Right renal cortex interstitium (tissue), 3 donors: ENCODE measurements around the gene CRYAA. TPM values are rescaled to one million over a fixed set of nuclear protein-coding genes. Genes with fewer than 3 reads are reported as not detected.

Source experiments
- DNase-seq, 3 donors: peaks; one replicate each; pipeline ENCODE4 v3.0.0-alpha.2; 2013; ENCODE audit warnings: low read depth in 3 of 3, low spot score in 2 of 3
- polyA plus RNA-seq, 3 donors: library from polyadenylated mRNA; unstranded; fragments of 120-200 nt; gene quantifications; one replicate each; pipeline ENCODE4 v1.2.1, GENCODE V29; 2013; ENCODE audit not compliant: insufficient read length in 3 of 3

Gene CRYAA
- polyA plus RNA-seq, 3 donors = 0.14 to 0.47 TPM; not detected in 1

DNA sequence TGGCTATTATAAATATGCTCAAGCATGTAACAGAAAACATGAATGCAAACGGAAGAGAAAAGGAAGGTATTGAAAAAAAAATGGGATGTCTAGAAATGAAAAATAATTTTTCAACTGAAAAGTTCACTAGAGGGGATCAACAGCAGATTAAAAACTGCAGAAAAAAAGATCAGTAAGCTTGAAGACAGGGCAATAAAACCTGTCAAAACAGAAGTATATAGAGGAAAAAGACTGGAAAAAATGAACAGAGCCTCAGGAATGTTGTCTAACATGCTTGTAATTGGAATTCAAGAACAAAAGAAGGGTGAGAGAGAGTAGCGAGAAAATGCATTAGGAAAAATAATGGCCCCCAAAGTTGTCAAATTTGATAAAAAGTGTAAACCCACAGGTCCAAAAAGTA, 29.6 kb downstream of the CRYAA start:
- DNase-seq = no peak

DNA sequence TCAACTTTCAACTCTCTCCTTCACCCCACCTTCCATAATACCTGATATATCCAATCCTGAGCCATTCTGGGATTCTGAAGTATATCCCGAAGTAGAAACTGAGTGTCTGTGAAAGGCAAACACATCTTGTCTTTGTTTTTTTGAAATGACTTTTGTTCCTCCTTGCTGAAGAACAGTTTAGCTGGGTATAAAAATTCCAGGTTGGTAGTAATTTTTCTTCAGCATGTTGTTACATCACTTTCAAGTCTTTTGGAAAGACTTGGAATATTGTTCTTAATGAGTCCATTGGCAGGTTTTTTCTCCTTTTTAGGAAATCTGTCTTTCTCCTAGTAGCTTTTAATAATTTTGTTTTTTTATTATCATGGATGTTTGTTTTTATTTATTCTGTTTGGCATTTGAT, 32.7 kb downstream of the CRYAA start:
- DNase-seq = no peak

DNA sequence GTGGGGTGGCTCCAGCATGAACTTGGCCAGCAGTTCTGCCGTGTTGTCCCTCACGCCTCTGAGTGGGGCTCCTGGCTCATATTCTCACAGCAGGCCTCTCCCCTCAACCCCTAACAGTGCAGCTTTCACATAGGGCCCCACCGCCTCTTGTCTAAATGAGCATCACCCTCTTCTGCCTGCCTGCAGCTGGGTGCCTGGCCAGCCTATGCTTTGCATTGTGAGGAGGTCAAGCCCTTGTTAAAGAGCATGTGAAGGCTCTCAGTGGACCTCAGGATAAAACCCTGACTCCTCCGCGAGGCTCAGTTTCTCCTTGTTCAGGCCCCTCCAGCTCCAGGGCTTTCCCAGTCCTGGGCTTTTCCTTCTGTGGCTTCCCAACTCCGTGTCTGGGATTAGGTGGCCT, 34.8 kb downstream of the CRYAA start:
- DNase-seq = no peak

DNA sequence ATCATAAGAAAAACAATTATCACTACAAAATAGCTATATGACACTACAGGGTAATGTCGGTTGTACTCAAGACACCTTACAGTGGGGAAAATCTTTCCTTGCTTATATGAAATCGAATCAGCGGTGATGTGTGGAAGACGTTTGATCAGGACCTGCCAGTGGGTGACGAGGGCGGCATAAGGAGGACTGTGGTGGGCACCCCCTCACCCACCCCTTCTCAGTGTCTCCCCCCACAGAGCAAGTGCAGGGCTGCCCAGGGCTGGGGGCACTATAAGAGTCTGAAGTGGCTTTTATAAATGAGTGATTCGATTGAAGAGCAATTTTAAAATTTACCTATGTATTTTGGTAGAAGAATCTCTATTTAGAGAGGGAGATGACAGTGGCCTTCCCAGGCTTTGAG, 35.8 kb downstream of the CRYAA start:
- no peak for DNase-seq

DNA sequence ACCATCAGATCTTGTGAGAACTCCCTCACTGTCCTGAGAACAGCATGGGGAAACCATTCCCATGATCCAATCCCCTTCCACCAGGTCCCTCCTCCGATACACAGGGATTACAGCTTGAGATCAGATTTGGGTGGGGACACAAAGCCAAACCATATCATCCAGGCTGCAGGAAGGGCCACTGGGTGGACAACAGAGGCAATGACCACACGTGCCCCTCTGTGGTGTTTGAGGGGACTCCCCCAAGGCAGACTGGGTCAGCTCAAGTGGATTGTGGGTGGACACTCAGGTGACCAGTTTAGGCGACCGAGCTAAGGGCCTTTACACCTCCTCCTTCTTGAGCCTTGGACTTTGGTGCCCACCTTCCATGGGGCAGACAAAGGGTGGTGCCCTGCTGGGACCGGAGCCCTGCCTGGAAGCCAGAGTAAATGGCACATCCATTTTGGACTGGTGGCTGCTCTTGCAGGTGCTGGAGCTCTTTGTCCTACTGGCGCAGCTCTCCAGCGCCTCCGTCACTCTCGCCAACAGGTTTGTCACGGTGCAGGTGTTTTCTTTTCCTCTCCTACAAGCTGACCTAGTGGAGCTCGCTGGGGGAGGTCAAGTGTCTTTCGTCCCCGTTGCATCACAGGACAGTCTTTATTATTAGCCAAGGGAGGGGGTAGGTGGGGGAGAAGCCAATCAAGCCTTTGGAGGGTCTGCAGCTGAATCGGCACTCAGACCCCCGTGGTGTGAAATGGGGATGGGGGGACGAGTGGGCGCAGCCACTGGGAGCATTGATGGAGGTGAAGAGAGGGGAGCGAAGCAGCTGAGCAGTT, 37.6 kb downstream of the CRYAA start:
- no peak for DNase-seq

DNA sequence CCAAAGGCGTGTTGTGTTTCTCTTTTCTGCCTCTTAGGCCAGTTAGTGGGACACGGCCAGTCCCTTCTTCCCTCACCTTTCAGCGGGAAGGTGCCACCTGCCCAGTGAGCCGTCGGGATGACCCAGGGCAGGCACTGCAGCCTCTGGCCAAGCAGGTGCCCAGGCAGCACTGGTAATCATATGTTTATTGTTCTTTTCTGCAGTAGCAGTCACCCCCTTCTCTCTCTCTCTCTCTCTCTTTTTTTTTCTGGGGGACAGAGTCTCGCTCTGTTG, 38.2 kb downstream of the CRYAA start:
- no peak for DNase-seq

DNA sequence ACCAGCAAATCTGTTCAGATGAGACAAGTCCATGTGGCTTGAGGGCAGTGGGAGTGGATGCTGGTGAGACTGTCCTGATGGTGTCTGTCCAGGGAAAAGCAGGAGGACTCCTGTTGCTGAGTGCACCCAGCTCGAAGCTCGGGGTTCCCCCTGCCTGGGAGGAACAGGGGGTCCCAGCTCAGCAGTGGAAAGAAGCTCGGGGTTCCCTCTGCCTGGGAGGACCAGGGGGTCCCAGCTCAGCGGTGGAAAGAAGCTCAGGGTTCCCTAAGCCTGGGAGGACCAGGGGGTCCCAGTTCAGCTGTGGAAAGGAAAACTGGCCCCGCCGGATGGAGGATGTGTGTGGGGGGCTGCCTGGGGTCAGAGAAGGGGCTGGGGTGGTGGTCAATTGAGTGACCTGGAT, 39.1 kb downstream of the CRYAA start:
- DNase-seq = no peak

DNA sequence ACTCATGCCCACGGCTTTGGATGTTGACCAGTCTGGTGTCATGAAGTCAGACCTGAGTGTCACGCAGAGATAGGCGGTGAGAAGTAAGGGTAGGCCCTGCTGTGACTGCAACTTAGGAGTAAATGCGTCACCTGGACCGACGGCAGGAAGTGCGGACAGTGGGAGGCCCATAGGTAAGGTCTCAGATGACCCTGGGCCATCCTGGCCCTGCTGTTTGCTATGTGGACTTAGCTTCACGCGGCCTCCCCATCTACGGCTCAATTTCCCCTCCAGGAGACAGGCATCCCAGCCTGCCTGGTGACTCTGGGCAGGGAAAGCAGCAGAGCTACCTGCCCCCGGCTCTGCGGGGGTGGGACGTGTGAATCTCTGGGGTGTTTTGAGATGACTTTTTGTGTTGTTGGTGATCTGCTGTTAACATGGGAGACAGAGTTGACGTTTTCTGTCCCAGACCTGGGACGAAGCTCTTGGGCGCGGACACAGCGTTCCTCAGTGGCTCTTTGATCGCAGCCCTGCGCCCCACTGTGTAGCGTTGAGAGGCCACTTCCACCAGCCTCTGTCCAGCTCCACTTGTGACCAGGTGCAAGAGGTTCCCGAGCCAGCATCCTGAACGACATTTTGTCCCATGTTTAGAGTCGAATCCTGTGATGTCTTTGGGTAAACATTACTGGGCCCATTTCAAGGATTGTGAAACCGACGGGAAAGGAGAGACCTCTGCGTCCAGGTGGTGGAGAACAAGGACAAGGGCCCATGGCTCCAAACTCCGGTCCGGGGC, 39.9 kb downstream of the CRYAA start:
- DNase-seq = no peak

DNA sequence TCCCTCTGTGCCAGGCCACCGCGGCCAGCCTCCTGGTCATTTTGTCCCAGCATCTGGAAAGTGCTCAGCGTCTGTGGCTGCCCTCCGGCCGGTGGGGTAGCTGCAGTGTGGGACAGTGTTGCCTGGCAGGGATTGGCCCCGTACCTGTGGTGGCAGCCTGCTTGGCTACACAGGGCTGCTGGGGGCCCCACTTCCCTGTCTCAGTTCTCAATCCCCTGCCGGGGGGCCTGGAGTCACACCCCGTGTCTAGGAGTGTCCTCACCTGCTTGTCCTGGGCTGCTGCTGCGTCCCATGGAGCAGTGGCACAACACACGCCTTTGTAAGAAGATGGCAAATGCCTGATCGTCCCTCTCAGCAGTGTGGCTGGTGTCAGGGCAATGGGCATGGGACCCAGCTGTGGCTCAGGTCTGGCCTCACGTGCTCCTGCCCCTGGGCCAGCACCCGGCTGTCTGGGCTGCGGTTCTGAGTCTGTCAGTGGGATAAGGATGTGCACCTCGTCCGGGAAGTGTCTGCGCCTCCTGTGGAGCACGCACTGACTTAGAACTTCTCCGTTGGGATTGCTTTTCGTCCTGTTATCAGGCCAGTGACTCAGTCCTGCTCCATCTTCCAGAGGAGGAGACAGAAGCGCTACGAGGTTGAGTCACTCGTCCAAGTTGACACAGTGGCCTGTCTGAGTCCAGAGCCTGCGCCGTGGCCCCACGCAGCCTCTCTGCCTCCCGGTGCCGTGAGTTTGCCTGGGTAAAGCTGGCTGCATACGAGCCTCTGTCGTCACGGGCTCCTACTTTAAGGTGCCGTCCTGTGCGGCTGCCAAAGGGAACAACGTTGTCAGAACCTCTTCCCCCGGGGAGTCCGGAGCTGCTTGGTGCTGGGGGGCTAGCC, 41.0 kb downstream of the CRYAA start:
- DNase-seq = no peak

DNA sequence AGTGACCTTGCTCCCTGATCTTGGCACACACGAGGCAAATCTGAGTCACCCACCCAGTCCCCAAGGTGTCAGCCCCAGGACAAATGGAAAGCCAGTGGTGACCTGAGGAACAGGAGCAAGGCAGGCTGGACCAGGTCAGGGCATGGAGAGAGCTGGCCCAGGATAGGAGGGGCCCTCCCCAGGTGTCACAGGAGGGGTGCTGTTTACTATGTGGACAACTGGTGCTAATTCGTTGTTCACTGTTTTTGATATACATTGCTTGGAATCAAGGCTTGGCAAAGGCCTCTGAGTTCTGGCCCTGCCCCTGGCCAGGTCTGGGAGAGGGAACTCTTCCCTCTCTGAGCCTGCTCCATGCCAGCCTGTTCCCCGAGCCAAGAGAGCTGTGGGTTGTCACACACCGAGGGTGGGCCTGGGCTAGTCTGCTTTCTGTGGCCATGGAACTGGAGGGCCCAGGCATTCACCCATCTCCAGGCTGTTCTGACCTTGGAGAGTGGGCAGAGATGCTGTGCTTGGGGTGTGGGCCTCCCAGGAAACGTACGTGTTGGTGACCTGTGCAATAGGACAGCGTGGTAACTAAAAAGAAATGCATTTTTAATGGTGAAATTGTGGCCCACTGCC, 41.8 kb downstream of the CRYAA start:
- no peak for DNase-seq

DNA sequence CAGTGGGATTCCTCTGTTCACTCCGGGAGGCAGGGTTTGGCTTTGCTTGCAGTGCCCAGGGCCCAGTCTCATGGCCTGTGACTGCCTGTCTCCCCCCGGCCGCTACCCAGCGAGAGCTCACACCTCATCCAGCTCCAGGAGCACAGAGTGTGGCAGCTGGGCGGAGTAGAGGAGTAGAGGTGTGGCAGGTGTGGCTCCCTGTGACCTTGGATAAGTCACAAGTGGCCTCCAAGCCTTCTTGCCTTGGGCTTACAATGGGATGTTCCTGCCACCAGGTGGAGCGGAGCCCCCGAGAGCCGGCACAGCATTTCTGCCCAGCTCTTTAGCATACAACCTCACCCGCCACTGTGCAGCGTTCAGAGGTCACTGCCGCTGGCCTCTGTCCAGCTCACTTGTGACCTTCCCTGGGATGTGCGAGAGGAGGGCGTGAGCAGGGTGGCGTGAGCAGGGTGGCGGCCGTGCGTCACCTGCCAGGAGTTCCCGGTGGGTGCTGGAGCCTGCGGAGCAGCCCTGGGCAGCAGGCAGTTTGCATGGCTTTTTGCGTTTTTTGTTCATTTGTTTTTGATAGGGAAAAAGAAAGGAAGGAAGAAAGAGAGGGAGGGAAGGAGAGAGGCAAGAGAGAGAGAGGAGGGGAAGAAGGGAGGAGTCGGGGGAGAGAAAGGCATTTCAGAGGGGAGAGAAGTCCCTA, 42.4 kb downstream of the CRYAA start:
- no peak for DNase-seq

DNA sequence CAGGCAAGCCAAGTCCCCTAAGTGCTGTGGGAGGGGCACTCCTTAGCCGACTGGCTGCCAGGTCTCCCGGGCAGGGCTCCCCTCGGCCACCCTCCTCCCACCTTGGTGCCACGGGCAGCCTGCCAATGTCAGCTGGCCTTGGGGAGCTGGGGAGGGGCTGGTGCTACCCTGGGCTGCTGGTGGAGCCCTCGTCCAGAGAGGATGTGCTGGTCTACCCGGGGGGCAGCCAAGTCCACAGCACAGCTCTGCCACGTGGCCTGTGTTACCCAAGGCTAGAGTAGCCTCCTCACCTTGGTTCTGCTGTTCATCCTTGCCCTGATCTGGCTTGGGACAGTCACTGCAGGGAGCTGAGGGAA, 42.9 kb downstream of the CRYAA start:
- no peak for DNase-seq

Other genes starting within 250 kb of the CRYAA start
- gene ERVH48-1, start 243.4 kb upstream of the CRYAA start, polyA plus RNA-seq = under 1 TPM; 0.21 to 0.27 (median 0.26) TPM
- gene PKNOX1, start 194.4 kb upstream of the CRYAA start, polyA plus RNA-seq = 10 to 100 TPM; 24.1 to 27.4 (median 25.0) TPM
- 10 to 100 TPM; 20.2 to 37.0 (median 30.1) TPM for gene CBS, start 93.2 kb upstream of the CRYAA start, polyA plus RNA-seq
- 10 to 100 TPM; 21.3 to 27.5 (median 23.0) TPM for gene U2AF1, start 61.4 kb upstream of the CRYAA start, polyA plus RNA-seq